ENCODE measurements around the gene MAP1LC3B.

- TF ChIP-seq CTCF (conservative IDR thresholded peaks at IDR 0.05 in 1 of 2, IDR thresholded peaks at IDR 0.05 in 1 of 2; ENCODE audit: extremely low read depth in 1 of 2, insufficient read depth in 1 of 2, low read depth in 1 of 2, low read length in 2 of 2) (no peak), EZH2 (IDR thresholded peaks at IDR 0.05; ENCODE audit: borderline replicate concordance, low read length) (no peak)
Measured at GRCh38 chr16:87374313-87374712, 17.8 kb upstream of the MAP1LC3B start.
